Gastrocnemius medialis (tissue), 4 donors: ENCODE data around the gene RNF207. TPM values are rescaled to one million over a fixed set of nuclear protein-coding genes. Genes with fewer than 3 reads are reported as not detected.

Experiments
- ATAC-seq, 2 donors: fragments of 150-250 bp; one replicate each; pipeline ENCODE4 v1.9.1; 2016
- DNase-seq, 2 donors: peaks; one replicate each; pipeline ENCODE4 v3.0.0-alpha.2; 2019
- H3K27ac ChIP-seq, 4 donors: fragments of 200-600 bp; sonication (generic); 1 replicate in 1 of 4; 2 replicates in 3 of 4; pipeline ENCODE4 v1.5.1; 2016 to 2018; ENCODE audit warnings: mild to moderate bottlenecking in 2 of 4, moderate library complexity in 1 of 4
- H3K27me3 ChIP-seq, 3 donors: fragments of 200-600 bp; sonication (generic) in 2 of 3; 1 replicate in 1 of 3; 2 replicates in 2 of 3; pipeline versions ENCODE4 v1.5.1 to v1.6.0; 2016 to 2019; ENCODE audit warnings: mild to moderate bottlenecking in 1 of 3, moderate library complexity in 1 of 3
- H3K36me3 ChIP-seq, 2 donors: fragments of 200-600 bp; sonication (generic) in 1 of 2; one replicate each; pipeline ENCODE4 v1.5.1; 2017 to 2018
- H3K4me1 ChIP-seq, 2 donors: fragments of 200-600 bp; sonication (generic) in 1 of 2; one replicate each; pipeline ENCODE4 v1.5.1; 2016 to 2017; ENCODE audit warnings: mild to moderate bottlenecking in 2 of 2
- H3K4me3 ChIP-seq, 4 donors: fragments of 200-600 bp; sonication (generic) in 3 of 4; 1 replicate in 1 of 4; 2 replicates in 3 of 4; pipeline ENCODE4 v1.5.1; 2016 to 2019; ENCODE audit warnings: mild to moderate bottlenecking in 2 of 4
- H3K9me3 ChIP-seq, 3 donors: fragments of 200-600 bp; sonication (generic) in 2 of 3; 1 replicate in 1 of 3; 2 replicates in 2 of 3; pipeline ENCODE4 v1.5.1; 2016 to 2019
- POLR2A ChIP-seq, 2 donors: fragments of 450-650 bp; IDR thresholded peaks; one replicate each; pipeline ENCODE4 v1.6.1; 2017; ENCODE audit warnings: antibody characterized with exemption in 2 of 2, mild to moderate bottlenecking in 2 of 2, moderate library complexity in 2 of 2
- in situ Hi-C, 4 donors: fragments of 200-750 bp; cut with MboI; loops; one replicate each; pipeline versions ENCODE4 v1.15.0 to v1.8.0; 2017; ENCODE audit warnings: low sequenced_read_pairs in 4 of 4
- intact Hi-C: fragments of 100-400 bp; cut with DNase I; formaldehyde crosslinking; loops from one replicate; pipeline ENCODE4 v1.15.1; 2023; ENCODE audit warnings: low total_unique reads
- total RNA-seq, 4 donors: library from RNA; depleted of rRNA; stranded (reverse); fragments of >200 nt; gene quantifications; one replicate each; pipeline versions ENCODE4 v1.1.0 to v1.2.3, GENCODE V29; 2016
- TF ChIP-seq, protein P1 (sequence below), 5 experiments: fragments of 450-650 bp in 3 of 5; fragments of 200-600 bp in 2 of 5; sonication (generic) in 2 of 5; IDR thresholded peaks in 4 of 5; conservative IDR thresholded peaks in 1 of 5; 1 replicate in 4 of 5; 2 replicates in 1 of 5; pipeline ENCODE4 v1.5.1; 2016 to 2019; ENCODE audit warnings: antibody characterized with exemption in 5 of 5, mild to moderate bottlenecking in 3 of 5, moderate library complexity in 3 of 5

RNF207 gene
- total RNA-seq, 4 donors from 2014 or later: 0.29 to 4.7 (median 0.99) TPM

DNA sequence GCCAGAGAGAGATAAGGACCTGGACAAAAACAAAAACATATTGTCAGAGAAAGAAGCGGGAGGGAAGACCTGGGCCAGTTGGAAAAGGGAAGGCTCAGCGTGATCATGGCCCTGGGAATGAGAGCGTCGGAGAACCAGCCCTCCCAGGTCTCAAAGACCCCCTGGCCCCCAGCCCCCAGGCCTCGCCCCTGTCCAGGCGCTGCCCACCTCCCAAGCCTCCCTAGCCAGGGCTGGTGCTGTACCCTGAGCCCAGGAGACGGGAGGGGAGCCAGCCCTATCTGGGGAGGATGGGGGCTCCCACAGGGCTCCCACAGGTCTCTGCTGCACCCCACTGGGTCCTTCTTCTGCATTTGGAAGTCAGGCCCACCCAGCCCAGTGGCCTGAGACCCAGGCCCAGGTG, 40.9 kb upstream of the RNF207 start:
- intact Hi-C loops: no loop called here
- Histone ChIP-seq H3K4me1 (no peaks in the 10 kb centered on the region), H3K9me3 (no peaks in the 10 kb centered on the region), H3K27me3 (peaks cover 7 to 16% (median 8%) of the 10 kb centered on the region in 3 donors), H3K36me3 (no peaks in the 10 kb centered on the region), H3K27ac (no peak overlapping the region), H3K4me3 (no peak overlapping the region)
- in situ Hi-C loops: no loop called here
- no peak for TF ChIP-seq POLR2A (IDR thresholded peaks at IDR 0.05)
- TF ChIP-seq, protein P1, sequence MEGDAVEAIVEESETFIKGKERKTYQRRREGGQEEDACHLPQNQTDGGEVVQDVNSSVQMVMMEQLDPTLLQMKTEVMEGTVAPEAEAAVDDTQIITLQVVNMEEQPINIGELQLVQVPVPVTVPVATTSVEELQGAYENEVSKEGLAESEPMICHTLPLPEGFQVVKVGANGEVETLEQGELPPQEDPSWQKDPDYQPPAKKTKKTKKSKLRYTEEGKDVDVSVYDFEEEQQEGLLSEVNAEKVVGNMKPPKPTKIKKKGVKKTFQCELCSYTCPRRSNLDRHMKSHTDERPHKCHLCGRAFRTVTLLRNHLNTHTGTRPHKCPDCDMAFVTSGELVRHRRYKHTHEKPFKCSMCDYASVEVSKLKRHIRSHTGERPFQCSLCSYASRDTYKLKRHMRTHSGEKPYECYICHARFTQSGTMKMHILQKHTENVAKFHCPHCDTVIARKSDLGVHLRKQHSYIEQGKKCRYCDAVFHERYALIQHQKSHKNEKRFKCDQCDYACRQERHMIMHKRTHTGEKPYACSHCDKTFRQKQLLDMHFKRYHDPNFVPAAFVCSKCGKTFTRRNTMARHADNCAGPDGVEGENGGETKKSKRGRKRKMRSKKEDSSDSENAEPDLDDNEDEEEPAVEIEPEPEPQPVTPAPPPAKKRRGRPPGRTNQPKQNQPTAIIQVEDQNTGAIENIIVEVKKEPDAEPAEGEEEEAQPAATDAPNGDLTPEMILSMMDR (IDR thresholded peaks at IDR 0.05 in 4 of 5, conservative IDR thresholded peaks at IDR 0.05 in 1 of 5): no peak
- no peak for ATAC-seq
- no peak for DNase-seq

DNA sequence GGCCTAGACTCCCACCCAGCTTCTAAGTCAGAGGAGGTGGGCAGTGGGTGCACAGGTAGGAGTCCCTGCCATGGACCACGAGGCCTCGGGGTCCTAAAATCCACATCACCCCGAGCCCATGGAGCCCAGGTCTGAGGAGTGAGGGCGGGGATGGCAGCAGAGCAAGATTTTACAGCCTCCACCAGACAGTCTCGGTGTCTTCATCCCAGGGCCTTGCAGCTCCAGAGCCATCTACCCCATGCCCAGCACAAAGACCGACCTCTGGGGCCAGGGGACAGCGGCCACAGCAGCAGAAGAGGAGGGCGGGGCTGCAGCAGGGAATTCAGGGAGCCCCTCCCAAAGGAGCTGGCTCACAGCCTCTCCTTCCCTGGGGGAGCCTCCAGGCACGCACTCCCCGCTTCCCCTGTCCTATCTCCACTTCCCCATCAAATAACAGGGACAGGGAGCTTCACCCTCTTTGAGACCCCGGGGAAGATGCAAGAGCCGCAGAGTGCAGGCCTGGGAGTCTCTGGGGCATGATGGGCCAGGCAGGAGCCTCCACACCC, 40.4 kb upstream of the RNF207 start:
- in situ Hi-C loops: no loop called here
- Histone ChIP-seq H3K27ac (no peak overlapping the region), H3K36me3 (no peaks in the 10 kb centered on the region), H3K27me3 (peaks cover 7 to 16% (median 12%) of the 10 kb centered on the region in 3 donors), H3K4me1 (no peaks in the 10 kb centered on the region), H3K4me3 (no peak overlapping the region), H3K9me3 (no peaks in the 10 kb centered on the region)
- intact Hi-C loops: no loop called here
- no peak for DNase-seq
- TF ChIP-seq POLR2A (IDR thresholded peaks at IDR 0.05): no peak
- TF ChIP-seq, protein P1 (IDR thresholded peaks at IDR 0.05 in 4 of 5, conservative IDR thresholded peaks at IDR 0.05 in 1 of 5): no peak
- ATAC-seq: no peak

DNA sequence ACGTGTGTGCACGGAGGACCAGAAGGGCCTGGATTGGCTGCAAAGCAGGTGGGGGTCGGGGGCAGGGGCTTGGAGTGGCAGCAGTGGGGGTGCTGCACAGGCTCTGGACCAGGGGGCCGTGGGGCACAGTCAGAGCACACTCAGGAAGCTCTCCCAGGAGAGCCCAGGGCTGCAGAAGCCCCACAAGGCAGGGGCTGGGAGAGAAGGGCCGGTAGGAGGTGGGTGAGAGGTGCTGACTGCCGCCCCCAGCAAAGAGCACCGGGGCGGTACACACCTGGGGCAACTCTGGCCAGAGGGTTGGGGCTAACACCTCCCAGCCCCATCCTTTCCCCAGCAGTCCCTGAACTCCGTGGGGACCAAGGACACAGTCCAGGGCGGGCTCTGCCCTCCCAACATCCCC, 39.7 kb upstream of the RNF207 start:
- DNase-seq: no peak
- intact Hi-C loops: no loop called here
- in situ Hi-C loops: no loop called here

DNA sequence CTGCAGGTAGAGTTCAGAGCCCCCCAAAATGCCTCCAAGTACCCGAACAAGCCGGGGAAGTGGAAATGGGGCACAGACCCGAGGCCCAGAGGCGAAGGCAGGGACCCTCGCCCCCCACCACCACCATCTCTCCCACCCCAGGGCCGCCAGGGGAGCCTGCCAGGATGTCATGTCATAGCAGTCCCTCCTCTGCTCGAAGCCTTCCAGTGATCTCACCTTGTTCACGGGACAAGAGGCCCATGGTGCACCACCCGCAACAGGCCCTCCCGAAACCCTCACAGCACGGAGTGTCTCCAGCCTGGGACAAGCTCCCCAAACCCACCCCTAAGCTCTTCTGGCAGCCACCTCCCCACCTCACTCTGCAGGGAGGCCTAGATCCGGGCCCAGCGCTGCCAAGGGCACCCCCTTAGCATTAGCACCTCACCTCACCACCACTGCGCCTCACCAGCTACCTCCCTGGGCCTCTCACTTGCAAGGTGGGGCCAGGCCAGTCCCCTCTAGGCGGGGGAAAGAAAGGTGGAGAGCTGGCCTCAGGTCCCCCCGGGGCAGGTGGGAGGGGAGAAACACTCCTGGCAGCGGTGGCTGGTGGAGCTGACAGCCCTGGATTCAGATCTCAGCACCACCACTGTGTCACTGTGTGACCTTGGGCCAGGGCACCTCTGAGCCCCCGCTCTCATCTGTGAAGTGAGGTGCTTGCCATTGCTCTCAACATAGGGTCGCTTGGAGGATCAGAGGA, 39.1 kb upstream of the RNF207 start:
- H3K27ac ChIP-seq: no peak overlapping the region
- H3K4me1 ChIP-seq: no peaks in the 10 kb centered on the region
- TF ChIP-seq, protein P1 (IDR thresholded peaks at IDR 0.05 in 4 of 5, conservative IDR thresholded peaks at IDR 0.05 in 1 of 5): no peak
- no peak for TF ChIP-seq POLR2A (IDR thresholded peaks at IDR 0.05)
- no peaks in the 10 kb centered on the region for H3K36me3 ChIP-seq
- intact Hi-C loops (no loop called here), in situ Hi-C loops (no loop called here)
- peaks cover 6 to 11% (median 7%) of the 10 kb centered on the region in 3 donors for H3K27me3 ChIP-seq
- no peak for DNase-seq
- no peak overlapping the region for H3K4me3 ChIP-seq
- no peak for ATAC-seq
- H3K9me3 ChIP-seq: no peaks in the 10 kb centered on the region

More for the DNA sequence above, 39.7 kb upstream of the RNF207 start:
- Histone ChIP-seq H3K9me3 (no peaks in the 10 kb centered on the region), H3K36me3 (no peaks in the 10 kb centered on the region), H3K4me3 (no peak overlapping the region), H3K27ac (no peak overlapping the region), H3K4me1 (no peaks in the 10 kb centered on the region), H3K27me3 (peaks cover 7 to 16% (median 10%) of the 10 kb centered on the region in 3 donors)
- TF ChIP-seq, protein P1 (IDR thresholded peaks at IDR 0.05 in 4 of 5, conservative IDR thresholded peaks at IDR 0.05 in 1 of 5): no peak
- no peak for TF ChIP-seq POLR2A (IDR thresholded peaks at IDR 0.05)
- no peak for ATAC-seq
